Epithelial cell of esophagus (primary cell): Measurements from ENCODE around the gene GALNT1.
"Not testable (repeated sequence)": the region's sequence is repeated elsewhere in the genome, so short reads cannot be mapped to it uniquely, and the experiment has no call there.

ENCODE experiments used
- DNase-seq: peaks from one replicate; pipeline ENCODE4 v3.0.0; 2010; ENCODE audit warnings: low read depth
- H3K4me3 ChIP-seq: 2 replicates; pipeline ENCODE4 v1.5.1; 2011; ENCODE audit warnings: mild to moderate bottlenecking, low read length, control low read depth
- CTCF ChIP-seq: IDR thresholded peaks from 2 replicates; pipeline ENCODE4 v1.5.1; 2011; ENCODE audit warnings: low read depth, mild to moderate bottlenecking, low read length, control low read depth, inconsistent platforms; ENCODE audit not compliant: insufficient read depth; ENCODE audit errors: missing control alignments

GALNT1 gene

GRCh38 chr18:35559867-35560266 lies 21.7 kb upstream of the GALNT1 start:
- no peak for TF ChIP-seq CTCF
- peak; percentile 44 for DNase-seq
- H3K4me3 ChIP-seq, result no peak overlapping the region

- no peak for DNase-seq
- H3K4me3 ChIP-seq, result no peak overlapping the region
- no peak for TF ChIP-seq CTCF
Measured at GRCh38 chr18:35564795-35565453, 16.6 kb upstream of the GALNT1 start.

- TF ChIP-seq CTCF, result no peak
- DNase-seq, result no peak
Measured at GRCh38 chr18:35566019-35566418, 15.5 kb upstream of the GALNT1 start.

GRCh38 chr18:35570182-35570581 lies 11.4 kb upstream of the GALNT1 start:
- peak; percentile 39 for DNase-seq
- no peak overlapping the region for H3K4me3 ChIP-seq
- no peak for TF ChIP-seq CTCF

More at GRCh38 chr18:35566019-35566418, 15.5 kb upstream of the GALNT1 start:
- H3K4me3 ChIP-seq, result no peak overlapping the region

- peak; percentile 43 for DNase-seq
- H3K4me3 ChIP-seq, result no peak overlapping the region
- TF ChIP-seq CTCF, result no peak
Measured at GRCh38 chr18:35571138-35571537, 10.4 kb upstream of the GALNT1 start.

GRCh38 chr18:35572644-35573043 lies 8.9 kb upstream of the GALNT1 start:
- H3K4me3 ChIP-seq, result no peak overlapping the region
- DNase-seq, result peak; percentile 29
- TF ChIP-seq CTCF, result no peak

- DNase-seq, result no peak
- no peak overlapping the region for H3K4me3 ChIP-seq
- no peak for TF ChIP-seq CTCF
Measured at GRCh38 chr18:35573531-35573930, 8.0 kb upstream of the GALNT1 start.

- H3K4me3 ChIP-seq, DNase-seq: not testable (repeated sequence)
Measured at GRCh38 chr18:35576240-35576845, 5.2 kb upstream of the GALNT1 start.
